ENCODE results near the gene JCAD.
"Not testable (repeated sequence)": the region's sequence is repeated elsewhere in the genome, so short reads cannot be mapped to it uniquely, and the experiment has no call there.

The JCAD gene

GRCh38 chr10:30059209-30060107 lies at the start of gene JCAD:
Gene JCAD (minus strand): TSS chr10:30059586. CDS start chr10:30047812, 11,774 bp downstream.
- Histone ChIP-seq H3K9ac (ENCODE audit: low read depth in 1 of 2, low read length in 2 of 2) (no peak within 1 kb of the TSS), H3K36me3 (ENCODE audit: control insufficient read depth in 1 of 2, insufficient read depth in 2 of 2, low read length in 2 of 2) (no peaks in the 10 kb centered on the region), H3K27me3 (ENCODE audit: control insufficient read depth in 1 of 2, insufficient read depth in 2 of 2, low read length in 2 of 2) (peaks cover 13 to 20% of the 10 kb centered on the region in 2 donors), H3K9me3 (ENCODE audit: control insufficient read depth in 1 of 2, low read length in 2 of 2) (no peaks in the 10 kb centered on the region), H3K4me1 (ENCODE audit: control insufficient read depth in 1 of 2, insufficient read depth in 2 of 2, low read length in 2 of 2) (peaks cover 5 to 17% of the 10 kb centered on the region in 2 donors), H3K27ac (ENCODE audit: low read depth, low read length) (no peak within 1 kb of the TSS), H3K4me3 (ENCODE audit: low read depth in 1 of 2, low read length in 2 of 2) (peak within 1 kb of the TSS; percentile 53 to 63)

- H3K9me3 ChIP-seq (ENCODE audit: control insufficient read depth in 1 of 2, low read length in 2 of 2): no peaks in the 10 kb centered on the region
These were observed 47.6 kb upstream of the JCAD start for GRCh38 chr10:30106987-30107386.

GRCh38 chr10:30103595-30104320 lies 44.4 kb upstream of the JCAD start:
- Histone ChIP-seq H3K4me3 (ENCODE audit: low read depth in 1 of 2, low read length in 2 of 2) (no peak overlapping the region), H3K4me1 (ENCODE audit: control insufficient read depth in 1 of 2, insufficient read depth in 2 of 2, low read length in 2 of 2) (no peaks in the 10 kb centered on the region)

More at GRCh38 chr10:30106987-30107386, 47.6 kb upstream of the JCAD start:
- no peak overlapping the region for H3K27ac ChIP-seq (ENCODE audit: low read depth, low read length)
- H3K9ac ChIP-seq (ENCODE audit: low read depth in 1 of 2, low read length in 2 of 2): no peak overlapping the region
- no peaks in the 10 kb centered on the region for H3K27me3 ChIP-seq (ENCODE audit: control insufficient read depth in 1 of 2, insufficient read depth in 2 of 2, low read length in 2 of 2)
- H3K4me1 ChIP-seq (ENCODE audit: control insufficient read depth in 1 of 2, insufficient read depth in 2 of 2, low read length in 2 of 2): no peaks in the 10 kb centered on the region
- no peaks in the 10 kb centered on the region for H3K36me3 ChIP-seq (ENCODE audit: control insufficient read depth in 1 of 2, insufficient read depth in 2 of 2, low read length in 2 of 2)
- H3K4me3 ChIP-seq (ENCODE audit: low read depth in 1 of 2, low read length in 2 of 2): no peak overlapping the region

DNA sequence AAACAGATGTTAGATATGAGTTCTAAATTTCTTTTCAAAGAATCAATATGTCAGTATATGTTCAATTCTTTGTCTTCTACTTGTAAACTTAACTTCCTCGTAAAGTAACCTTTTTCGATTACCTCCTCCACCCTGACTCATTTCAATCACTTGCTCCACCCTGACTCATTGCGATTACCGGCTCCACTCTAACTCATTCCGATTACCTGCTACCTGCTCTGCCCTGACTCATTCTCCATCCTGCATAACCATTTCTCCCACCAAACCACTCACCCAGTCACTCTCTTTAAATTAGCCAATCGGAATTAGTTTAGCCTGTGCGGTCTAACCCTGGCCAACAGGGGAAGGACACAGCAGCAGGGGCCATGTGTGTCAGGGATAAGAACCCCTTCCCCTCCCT lies 40.3 kb upstream of the JCAD start:
- not testable (repeated sequence) for H3K27me3 ChIP-seq (ENCODE audit: control insufficient read depth in 1 of 2, insufficient read depth in 2 of 2, low read length in 2 of 2); H3K4me3 ChIP-seq (ENCODE audit: low read depth in 1 of 2, low read length in 2 of 2)

More at GRCh38 chr10:30103595-30104320, 44.4 kb upstream of the JCAD start:
- no peak overlapping the region for H3K9ac ChIP-seq (ENCODE audit: low read depth in 1 of 2, low read length in 2 of 2)
- H3K36me3 ChIP-seq (ENCODE audit: control insufficient read depth in 1 of 2, insufficient read depth in 2 of 2, low read length in 2 of 2): no peaks in the 10 kb centered on the region
- no peaks in the 10 kb centered on the region for H3K27me3 ChIP-seq (ENCODE audit: control insufficient read depth in 1 of 2, insufficient read depth in 2 of 2, low read length in 2 of 2)
- no peak overlapping the region for H3K27ac ChIP-seq (ENCODE audit: low read depth, low read length)
- no peaks in the 10 kb centered on the region for H3K9me3 ChIP-seq (ENCODE audit: control insufficient read depth in 1 of 2, low read length in 2 of 2)

GRCh38 chr10:30099101-30099500 lies 39.7 kb upstream of the JCAD start:
- no peaks in the 10 kb centered on the region for H3K36me3 ChIP-seq (ENCODE audit: control insufficient read depth in 1 of 2, insufficient read depth in 2 of 2, low read length in 2 of 2)
- H3K27ac ChIP-seq (ENCODE audit: low read depth, low read length): no peak overlapping the region
- peaks cover 0 to 4% of the 10 kb centered on the region in 2 donors for H3K27me3 ChIP-seq (ENCODE audit: control insufficient read depth in 1 of 2, insufficient read depth in 2 of 2, low read length in 2 of 2)
- H3K4me3 ChIP-seq (ENCODE audit: low read depth in 1 of 2, low read length in 2 of 2): no peak overlapping the region
- H3K9ac ChIP-seq (ENCODE audit: low read depth in 1 of 2, low read length in 2 of 2): no peak overlapping the region
- H3K4me1 ChIP-seq (ENCODE audit: control insufficient read depth in 1 of 2, insufficient read depth in 2 of 2, low read length in 2 of 2): no peaks in the 10 kb centered on the region
- H3K9me3 ChIP-seq (ENCODE audit: control insufficient read depth in 1 of 2, low read length in 2 of 2): no peaks in the 10 kb centered on the region

More for the DNA sequence above, 40.3 kb upstream of the JCAD start:
- not testable (repeated sequence) for H3K9ac ChIP-seq (ENCODE audit: low read depth in 1 of 2, low read length in 2 of 2); H3K27ac ChIP-seq (ENCODE audit: low read depth, low read length); H3K36me3 ChIP-seq (ENCODE audit: control insufficient read depth in 1 of 2, insufficient read depth in 2 of 2, low read length in 2 of 2); H3K4me1 ChIP-seq (ENCODE audit: control insufficient read depth in 1 of 2, insufficient read depth in 2 of 2, low read length in 2 of 2); H3K9me3 ChIP-seq (ENCODE audit: control insufficient read depth in 1 of 2, low read length in 2 of 2)

DNA sequence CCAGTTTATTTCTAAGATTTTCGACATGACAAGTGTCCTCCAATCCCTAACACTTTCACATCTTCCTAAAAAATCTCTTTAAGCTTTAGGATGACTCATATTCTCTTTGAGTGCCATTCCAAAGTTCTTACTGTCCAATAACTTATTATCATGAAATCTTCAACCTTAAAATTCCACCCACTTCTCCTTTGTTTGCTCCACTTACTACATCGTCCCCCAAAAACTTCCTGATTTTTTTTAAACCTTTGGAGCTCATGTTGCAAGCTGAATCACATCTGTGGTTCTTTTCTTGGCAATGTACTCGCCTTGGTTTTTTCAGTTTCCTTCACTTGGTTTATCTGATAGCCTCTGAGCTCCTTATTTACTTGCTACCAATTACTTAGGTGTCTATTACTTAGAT lies 39.2 kb upstream of the JCAD start:
- Histone ChIP-seq H3K27me3 (ENCODE audit: control insufficient read depth in 1 of 2, insufficient read depth in 2 of 2, low read length in 2 of 2) (peaks cover 0 to 4% of the 10 kb centered on the region in 2 donors), H3K36me3 (ENCODE audit: control insufficient read depth in 1 of 2, insufficient read depth in 2 of 2, low read length in 2 of 2) (no peaks in the 10 kb centered on the region), H3K27ac (ENCODE audit: low read depth, low read length) (no peak overlapping the region), H3K9me3 (ENCODE audit: control insufficient read depth in 1 of 2, low read length in 2 of 2) (no peaks in the 10 kb centered on the region), H3K4me1 (ENCODE audit: control insufficient read depth in 1 of 2, insufficient read depth in 2 of 2, low read length in 2 of 2) (no peaks in the 10 kb centered on the region), H3K9ac (ENCODE audit: low read depth in 1 of 2, low read length in 2 of 2) (no peak overlapping the region), H3K4me3 (ENCODE audit: low read depth in 1 of 2, low read length in 2 of 2) (no peak overlapping the region)

GRCh38 chr10:30096564-30096963 lies 37.2 kb upstream of the JCAD start:
- H3K9ac ChIP-seq (ENCODE audit: low read depth in 1 of 2, low read length in 2 of 2): no peak overlapping the region

DNA sequence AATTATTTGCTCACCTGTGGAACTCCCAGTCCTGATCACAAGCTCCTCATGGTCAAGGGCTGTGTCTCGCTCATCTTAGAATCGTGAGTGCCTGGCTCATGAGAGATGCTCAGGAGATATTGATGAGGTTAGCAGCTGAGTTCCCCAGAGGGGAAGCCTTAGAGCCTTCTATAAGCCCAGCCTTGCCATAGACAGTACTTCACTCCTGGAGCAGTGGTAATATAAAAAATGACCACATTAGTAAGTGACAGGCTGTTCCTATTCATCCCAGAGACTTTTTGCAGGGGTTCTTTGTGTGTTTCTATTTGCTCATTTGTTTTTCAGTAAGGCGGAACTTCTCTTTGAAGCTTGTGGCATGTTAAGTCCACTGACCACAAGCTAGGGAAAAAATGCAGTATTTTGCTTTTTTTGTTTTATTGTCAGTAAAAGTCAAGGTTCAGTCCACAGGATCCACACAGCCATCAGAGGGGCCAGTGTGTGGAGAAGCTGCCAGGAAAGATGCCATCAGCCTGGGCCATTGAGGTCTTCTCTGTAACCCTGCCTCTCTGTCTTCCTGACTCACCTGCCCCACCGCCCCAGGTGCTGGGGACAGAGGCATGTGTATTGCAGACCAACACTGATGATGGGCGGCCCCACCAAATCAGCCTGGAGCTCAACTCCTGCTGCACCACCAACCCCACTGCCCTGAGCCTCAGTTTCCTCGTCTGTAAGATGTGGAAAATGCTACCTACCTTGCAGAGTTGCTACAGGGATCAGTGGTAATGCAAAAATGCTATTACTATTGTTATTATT lies 36.4 kb upstream of the JCAD start:
- Histone ChIP-seq H3K36me3 (ENCODE audit: control insufficient read depth in 1 of 2, insufficient read depth in 2 of 2, low read length in 2 of 2) (no peaks in the 10 kb centered on the region), H3K27ac (ENCODE audit: low read depth, low read length) (no peak overlapping the region), H3K9ac (ENCODE audit: low read depth in 1 of 2, low read length in 2 of 2) (no peak overlapping the region), H3K4me1 (ENCODE audit: control insufficient read depth in 1 of 2, insufficient read depth in 2 of 2, low read length in 2 of 2) (no peaks in the 10 kb centered on the region), H3K27me3 (ENCODE audit: control insufficient read depth in 1 of 2, insufficient read depth in 2 of 2, low read length in 2 of 2) (peaks cover 0 to 4% of the 10 kb centered on the region in 2 donors), H3K9me3 (ENCODE audit: control insufficient read depth in 1 of 2, low read length in 2 of 2) (no peaks in the 10 kb centered on the region), H3K4me3 (ENCODE audit: low read depth in 1 of 2, low read length in 2 of 2) (no peak overlapping the region)

More at GRCh38 chr10:30096564-30096963, 37.2 kb upstream of the JCAD start:
- Histone ChIP-seq H3K36me3 (ENCODE audit: control insufficient read depth in 1 of 2, insufficient read depth in 2 of 2, low read length in 2 of 2) (no peaks in the 10 kb centered on the region), H3K4me1 (ENCODE audit: control insufficient read depth in 1 of 2, insufficient read depth in 2 of 2, low read length in 2 of 2) (no peaks in the 10 kb centered on the region), H3K27ac (ENCODE audit: low read depth, low read length) (no peak overlapping the region), H3K9me3 (ENCODE audit: control insufficient read depth in 1 of 2, low read length in 2 of 2) (no peaks in the 10 kb centered on the region), H3K27me3 (ENCODE audit: control insufficient read depth in 1 of 2, insufficient read depth in 2 of 2, low read length in 2 of 2) (peaks cover 0 to 4% of the 10 kb centered on the region in 2 donors), H3K4me3 (ENCODE audit: low read depth in 1 of 2, low read length in 2 of 2) (no peak overlapping the region)

DNA sequence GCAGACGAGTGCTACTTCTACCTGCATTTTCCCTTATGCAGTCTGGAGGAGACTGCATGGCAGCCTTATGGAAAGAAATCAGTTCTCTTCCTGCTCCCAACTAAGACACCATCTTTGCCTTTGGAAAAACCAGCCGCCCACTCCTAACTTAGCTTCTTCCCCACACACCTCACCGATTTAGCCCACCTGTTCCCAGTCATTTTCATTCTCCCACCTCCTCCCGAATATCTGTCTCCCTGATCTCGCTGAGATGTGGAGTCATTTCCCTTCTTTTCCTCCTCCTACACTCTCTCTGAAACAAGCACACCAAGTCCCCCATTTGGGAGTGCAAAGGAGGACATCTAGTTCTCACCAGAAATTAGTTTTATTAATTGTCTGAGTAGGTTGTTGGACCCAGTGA lies 35.2 kb upstream of the JCAD start:
- Histone ChIP-seq H3K4me3 (ENCODE audit: low read depth in 1 of 2, low read length in 2 of 2) (no peak overlapping the region), H3K27me3 (ENCODE audit: control insufficient read depth in 1 of 2, insufficient read depth in 2 of 2, low read length in 2 of 2) (peaks cover 0 to 4% of the 10 kb centered on the region in 2 donors), H3K9me3 (ENCODE audit: control insufficient read depth in 1 of 2, low read length in 2 of 2) (no peaks in the 10 kb centered on the region), H3K9ac (ENCODE audit: low read depth in 1 of 2, low read length in 2 of 2) (no peak overlapping the region), H3K4me1 (ENCODE audit: control insufficient read depth in 1 of 2, insufficient read depth in 2 of 2, low read length in 2 of 2) (no peaks in the 10 kb centered on the region), H3K27ac (ENCODE audit: low read depth, low read length) (no peak overlapping the region), H3K36me3 (ENCODE audit: control insufficient read depth in 1 of 2, insufficient read depth in 2 of 2, low read length in 2 of 2) (no peaks in the 10 kb centered on the region)

Data from duodenal mucosa (tissue), 2 donors.